ENCODE data around the gene PPME1. TPM values are rescaled to one million over a fixed set of nuclear protein-coding genes. Genes with fewer than 3 reads are reported as not detected.

PPME1 gene
- total RNA-seq, 6 experiments from 2014 or later = 49.5 to 107 (median 56.9) TPM

DNA sequence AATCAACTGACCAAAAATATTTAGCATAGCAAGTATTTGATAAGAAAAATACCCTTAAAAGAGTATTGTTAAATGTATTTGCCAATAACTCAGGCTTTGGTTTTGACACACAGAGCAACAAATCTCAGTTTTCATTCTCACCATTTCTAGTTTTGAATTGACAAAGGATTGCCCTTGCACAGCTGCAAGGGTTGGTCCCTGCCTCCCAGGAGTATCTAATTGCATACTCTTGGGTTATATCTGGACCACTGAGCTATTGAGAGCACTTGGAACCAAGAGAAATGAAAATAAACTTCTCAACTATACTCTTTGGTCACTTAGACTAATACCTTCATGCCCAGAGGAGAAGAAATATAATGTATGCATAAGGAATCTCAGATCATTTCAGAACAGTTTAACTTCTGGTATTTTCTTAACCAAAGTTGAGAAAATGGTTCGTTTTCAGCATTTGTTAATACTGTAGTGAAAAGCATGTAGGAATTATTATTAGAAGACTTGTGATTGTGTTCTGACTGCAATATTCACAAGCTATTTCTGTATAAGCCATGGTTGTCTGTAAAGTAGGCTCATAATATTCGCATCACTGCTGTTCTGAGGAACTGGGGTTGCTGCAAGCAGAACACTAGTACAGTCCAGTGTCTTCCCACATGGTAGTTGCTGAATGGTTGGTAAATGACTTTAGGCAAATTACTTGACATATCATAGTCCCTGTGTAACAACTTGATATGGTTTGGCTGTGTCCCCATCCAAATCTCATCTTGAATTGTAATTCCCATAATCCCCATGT is 8.2 kb upstream of the PPME1 start:
- DNase-seq = no peak
- Mint-ChIP-seq H3K4me1 (ENCODE audit: low read depth) (peaks cover 12% of the 10 kb centered on the region), H3K9me3 (no peaks in the 10 kb centered on the region), H3K4me3 (no peak overlapping the region), H3K27me3 (ENCODE audit: insufficient read depth) (no peaks in the 10 kb centered on the region), H3K27ac (no peak overlapping the region), H3K36me3 (ENCODE audit: low read depth) (peaks cover 27% of the 10 kb centered on the region)
- TF ChIP-seq, protein P1, sequence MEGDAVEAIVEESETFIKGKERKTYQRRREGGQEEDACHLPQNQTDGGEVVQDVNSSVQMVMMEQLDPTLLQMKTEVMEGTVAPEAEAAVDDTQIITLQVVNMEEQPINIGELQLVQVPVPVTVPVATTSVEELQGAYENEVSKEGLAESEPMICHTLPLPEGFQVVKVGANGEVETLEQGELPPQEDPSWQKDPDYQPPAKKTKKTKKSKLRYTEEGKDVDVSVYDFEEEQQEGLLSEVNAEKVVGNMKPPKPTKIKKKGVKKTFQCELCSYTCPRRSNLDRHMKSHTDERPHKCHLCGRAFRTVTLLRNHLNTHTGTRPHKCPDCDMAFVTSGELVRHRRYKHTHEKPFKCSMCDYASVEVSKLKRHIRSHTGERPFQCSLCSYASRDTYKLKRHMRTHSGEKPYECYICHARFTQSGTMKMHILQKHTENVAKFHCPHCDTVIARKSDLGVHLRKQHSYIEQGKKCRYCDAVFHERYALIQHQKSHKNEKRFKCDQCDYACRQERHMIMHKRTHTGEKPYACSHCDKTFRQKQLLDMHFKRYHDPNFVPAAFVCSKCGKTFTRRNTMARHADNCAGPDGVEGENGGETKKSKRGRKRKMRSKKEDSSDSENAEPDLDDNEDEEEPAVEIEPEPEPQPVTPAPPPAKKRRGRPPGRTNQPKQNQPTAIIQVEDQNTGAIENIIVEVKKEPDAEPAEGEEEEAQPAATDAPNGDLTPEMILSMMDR (IDR thresholded peaks at IDR 0.05) = no peak

DNA sequence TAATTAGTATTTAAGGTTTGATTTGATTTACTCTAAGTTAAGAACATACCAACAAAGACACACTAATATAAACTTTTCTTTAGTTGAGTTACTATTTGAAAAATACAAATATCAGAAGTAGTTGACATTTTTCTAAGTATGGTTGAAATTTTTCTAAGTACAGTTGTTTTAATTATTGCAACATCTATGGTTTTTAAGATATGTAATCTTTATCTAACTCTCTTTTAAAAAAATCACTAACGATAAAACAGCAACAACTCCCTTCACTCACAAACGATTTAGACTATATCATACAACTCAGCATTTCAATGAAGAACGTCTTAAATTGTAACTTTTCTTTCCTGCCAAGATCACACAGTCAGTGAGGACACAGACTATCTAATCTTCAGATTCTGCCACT is 2.3 kb upstream of the PPME1 start:
- TF ChIP-seq, protein P1 (IDR thresholded peaks at IDR 0.05) = no peak
- Mint-ChIP-seq H3K4me3 (no peak overlapping the region), H3K27me3 (ENCODE audit: insufficient read depth) (no peaks in the 10 kb centered on the region), H3K27ac (no peak overlapping the region), H3K9me3 (no peaks in the 10 kb centered on the region), H3K36me3 (ENCODE audit: low read depth) (peaks cover 9% of the 10 kb centered on the region), H3K4me1 (ENCODE audit: low read depth) (peaks cover 3% of the 10 kb centered on the region)
- DNase-seq = no peak

DNA sequence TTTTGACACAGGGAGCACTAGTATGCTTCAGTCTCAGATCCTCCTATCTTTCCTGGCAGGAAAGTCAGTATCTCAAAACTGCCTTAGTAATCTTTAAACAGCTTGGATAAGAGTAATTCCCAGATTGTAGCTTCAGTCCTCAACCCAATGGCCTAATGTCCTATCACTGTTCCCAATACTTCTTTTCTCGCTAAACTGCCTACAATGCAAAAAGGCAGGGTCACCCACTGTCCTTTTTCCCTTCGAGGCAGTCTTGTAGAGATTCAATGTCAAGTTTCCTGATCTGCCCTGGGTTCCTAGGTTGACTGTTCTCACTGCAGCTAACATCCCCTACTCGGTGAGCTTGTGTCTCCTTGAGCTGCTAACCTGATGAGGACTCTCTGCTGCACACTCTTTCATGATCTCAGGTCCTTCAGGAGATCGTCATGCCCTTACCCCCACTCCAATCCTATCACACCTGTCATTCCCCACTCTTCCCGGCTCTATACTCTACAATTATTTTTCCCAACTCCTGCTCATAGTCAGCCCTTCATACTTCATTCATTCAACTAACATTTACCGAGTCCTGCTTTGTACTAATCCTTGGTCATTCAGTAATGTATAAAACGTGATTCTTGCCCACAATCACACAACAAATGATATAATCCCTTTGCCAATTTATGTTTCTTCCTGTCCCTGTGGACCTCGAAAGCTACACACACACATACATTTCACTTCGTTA is 1.2 kb upstream of the PPME1 start:
- Mint-ChIP-seq H3K4me3 (no peak overlapping the region), H3K27ac (no peak overlapping the region), H3K4me1 (ENCODE audit: low read depth) (peaks cover 11% of the 10 kb centered on the region), H3K27me3 (ENCODE audit: insufficient read depth) (no peaks in the 10 kb centered on the region), H3K9me3 (no peaks in the 10 kb centered on the region), H3K36me3 (ENCODE audit: low read depth) (peaks cover 10% of the 10 kb centered on the region; the same call in 1 of the 2 replicates)
- DNase-seq = no peak
- TF ChIP-seq, protein P1 (IDR thresholded peaks at IDR 0.05) = no peak

DNA sequence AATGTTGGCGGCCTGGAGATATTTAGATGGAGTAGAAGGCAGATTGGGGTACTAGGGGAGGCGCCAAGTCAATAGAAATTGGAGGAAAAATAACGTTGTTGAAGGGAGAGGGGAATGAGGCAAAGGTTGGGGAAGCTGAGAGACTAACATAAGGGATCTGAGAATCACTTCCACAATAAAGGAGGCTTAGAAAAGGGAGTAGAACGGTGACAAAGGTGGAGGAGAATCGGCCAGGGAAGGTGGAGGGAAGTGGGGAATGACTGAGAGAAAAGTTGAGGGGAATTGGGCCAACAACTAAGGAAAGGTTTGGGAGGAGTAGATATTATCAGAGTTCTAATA is 510 bp downstream of the PPME1 start:
- TF ChIP-seq, protein P1 (IDR thresholded peaks at IDR 0.05) = no peak
- H3K4me3 Mint-ChIP-seq = no peak overlapping the region

DNA sequence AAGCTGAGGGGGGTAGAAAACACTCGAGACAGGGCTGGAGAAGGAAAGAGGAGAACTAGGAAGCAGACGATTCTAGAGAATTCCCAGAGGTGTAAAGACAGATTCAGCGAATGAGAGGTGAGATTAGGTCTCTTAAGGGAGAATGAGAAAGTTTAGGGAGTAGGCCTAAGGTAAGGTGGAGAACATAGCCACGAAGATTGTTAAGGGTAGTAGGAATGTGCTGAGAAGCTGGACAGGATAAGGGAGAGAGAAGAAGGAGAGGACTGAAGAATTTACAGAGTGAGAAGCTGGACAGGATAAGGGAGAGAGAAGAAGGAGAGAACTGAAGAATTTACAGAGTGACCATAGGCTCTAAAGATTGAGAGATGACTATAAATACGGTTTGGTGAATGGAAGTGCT is 908 bp downstream of the PPME1 start:
- DNase-seq = no peak

More for the DNA sequence above, 510 bp downstream of the PPME1 start:
- Mint-ChIP-seq H3K4me1 (ENCODE audit: low read depth) (peaks cover 11% of the 10 kb centered on the region), H3K27ac (no peak overlapping the region), H3K27me3 (ENCODE audit: insufficient read depth) (no peaks in the 10 kb centered on the region), H3K36me3 (ENCODE audit: low read depth) (peaks cover 10% of the 10 kb centered on the region; the same call in 1 of the 2 replicates), H3K9me3 (no peaks in the 10 kb centered on the region)
- no peak for DNase-seq

More for the DNA sequence above, 908 bp downstream of the PPME1 start:
- peaks cover 10% of the 10 kb centered on the region; the same call in 1 of the 2 replicates for H3K36me3 Mint-ChIP-seq (ENCODE audit: low read depth)
- peaks cover 11% of the 10 kb centered on the region for H3K4me1 Mint-ChIP-seq (ENCODE audit: low read depth)
- H3K27ac Mint-ChIP-seq = no peak overlapping the region
- TF ChIP-seq, protein P1 (IDR thresholded peaks at IDR 0.05) = no peak
- no peaks in the 10 kb centered on the region for H3K27me3 Mint-ChIP-seq (ENCODE audit: insufficient read depth)
- no peaks in the 10 kb centered on the region for H3K9me3 Mint-ChIP-seq
- no peak overlapping the region for H3K4me3 Mint-ChIP-seq

Measured in HFFc6 (cell line).